Common myeloid progenitor, CD34-positive (primary cell): Measurements from ENCODE around the gene GRK7.

Source experiments
- CTCF ChIA-PET: fragments of 350-600 bp; sonication (Branson Sonifier 250); formaldehyde crosslinking; loops from one replicate; lab custom pipeline; 2021; ENCODE audit warnings: antibody characterized with exemption; lab: Charles Lee
- POLR2A ChIA-PET: fragments of 350-600 bp; sonication (Branson Sonifier 250); formaldehyde crosslinking; loops from one replicate; lab custom pipeline; 2021; ENCODE audit warnings: antibody characterized with exemption; lab: Charles Lee
- DNase-seq, 3 donors: peaks; one replicate each; pipeline versions ENCODE4 v3.0.0 to v3.0.0-alpha.2; 2013
- H3K27ac ChIP-seq, 2 experiments: 1 replicate in 1 of 2; 2 replicates in 1 of 2; pipeline ENCODE4 v1.7.0; 2013; ENCODE audit warnings: inconsistent platforms in 2 of 2, low read length in 2 of 2, mild to moderate bottlenecking in 2 of 2, low read depth in 1 of 2, moderate library complexity in 1 of 2; ENCODE audit not compliant: severe bottlenecking in 2 of 2, insufficient read depth in 1 of 2, poor library complexity in 1 of 2
- H3K27me3 ChIP-seq, 5 experiments: replicated peaks in 2 of 5; 1 replicate in 3 of 5; 2 replicates in 2 of 5; pipeline versions ENCODE4 v1.6.1 to v1.7.0; 2013; ENCODE audit warnings: low read length in 4 of 5, mild to moderate bottlenecking in 2 of 5, moderate library complexity in 2 of 5, inconsistent platforms in 1 of 5; ENCODE audit not compliant: insufficient read depth in 5 of 5, control insufficient read depth in 4 of 5
- H3K36me3 ChIP-seq, 4 experiments: 1 replicate in 2 of 4; 2 replicates in 2 of 4; pipeline versions ENCODE4 v1.6.1 to v1.7.0; 2013; ENCODE audit warnings: low read length in 3 of 4, control low read depth in 1 of 4, mild to moderate bottlenecking in 1 of 4; ENCODE audit not compliant: control insufficient read depth in 4 of 4, insufficient read depth in 4 of 4
- H3K4me1 ChIP-seq, 4 experiments: 1 replicate in 3 of 4; 2 replicates in 1 of 4; pipeline versions ENCODE4 v1.6.1 to v1.7.1; 2013; ENCODE audit warnings: low read length in 3 of 4, mild to moderate bottlenecking in 3 of 4, control low read depth in 1 of 4, inconsistent platforms in 1 of 4, moderate library complexity in 1 of 4; ENCODE audit not compliant: control insufficient read depth in 4 of 4, insufficient read depth in 4 of 4; ENCODE audit errors: control extremely low read depth in 1 of 4
- H3K4me3 ChIP-seq, 7 experiments: 1 replicate in 4 of 7; 2 replicates in 3 of 7; pipeline versions ENCODE4 v1.5.1 to v1.7.0; 2013; ENCODE audit warnings: mild to moderate bottlenecking in 7 of 7, low read length in 6 of 7, moderate library complexity in 6 of 7, inconsistent platforms in 2 of 7, low read depth in 2 of 7, control low read depth in 1 of 7; ENCODE audit not compliant: insufficient read depth in 4 of 7, control insufficient read depth in 1 of 7; ENCODE audit errors: extremely low read depth in 1 of 7
- H3K9me3 ChIP-seq, 5 experiments: 1 replicate in 4 of 5; 2 replicates in 1 of 5; pipeline versions ENCODE4 v1.6.1 to v1.7.1; 2013; ENCODE audit warnings: low read length in 4 of 5, mild to moderate bottlenecking in 2 of 5, inconsistent platforms in 1 of 5, low read depth in 1 of 5, moderate library complexity in 1 of 5; ENCODE audit not compliant: control insufficient read depth in 4 of 5, insufficient read depth in 2 of 5; ENCODE audit errors: control extremely low read depth in 1 of 5
- WGBS: methylation state at CpG from one replicate; pipeline ENCODE4 v1.1.5; 2013; ENCODE audit not compliant: insufficient coverage; 5-methylcytosine and 5-hydroxymethylcytosine counted together

The GRK7 gene

DNA sequence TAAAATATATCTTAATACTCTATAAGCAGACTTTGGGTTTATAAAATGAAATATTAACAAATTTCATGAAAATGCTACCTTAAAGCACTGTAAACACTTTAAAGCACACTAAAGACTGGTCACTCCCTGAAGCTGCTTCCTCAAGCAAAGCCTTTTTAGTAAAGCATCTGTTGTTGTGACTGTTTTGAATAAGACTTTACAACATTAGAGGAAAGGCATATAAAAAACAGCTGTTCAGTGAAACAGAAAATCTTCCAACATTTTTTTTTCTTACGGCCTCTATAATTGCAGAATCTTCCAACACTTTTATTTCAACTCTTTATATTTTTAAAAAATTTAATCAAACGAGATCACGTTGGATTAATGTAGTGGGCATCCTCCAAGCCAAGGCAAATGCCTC is 48.1 kb downstream of the GRK7 start:
- H3K4me3 ChIP-seq, result no peak overlapping the region
- H3K36me3 ChIP-seq, result no peaks in the 10 kb centered on the region
- peaks cover 0 to 7% (median 0%) of the 10 kb centered on the region in 5 experiments for H3K9me3 ChIP-seq
- H3K27me3 ChIP-seq, result no peaks in the 10 kb centered on the region
- no peak for DNase-seq
- no peak overlapping the region for H3K27ac ChIP-seq
- peaks cover 0 to 12% (median 4%) of the 10 kb centered on the region in 4 experiments for H3K4me1 ChIP-seq
- ChIA-PET POLR2A (no interaction called here), CTCF (no interaction called here)
- 96% methylated on average over 3 of the region's 3 CpGs for WGBS

DNA sequence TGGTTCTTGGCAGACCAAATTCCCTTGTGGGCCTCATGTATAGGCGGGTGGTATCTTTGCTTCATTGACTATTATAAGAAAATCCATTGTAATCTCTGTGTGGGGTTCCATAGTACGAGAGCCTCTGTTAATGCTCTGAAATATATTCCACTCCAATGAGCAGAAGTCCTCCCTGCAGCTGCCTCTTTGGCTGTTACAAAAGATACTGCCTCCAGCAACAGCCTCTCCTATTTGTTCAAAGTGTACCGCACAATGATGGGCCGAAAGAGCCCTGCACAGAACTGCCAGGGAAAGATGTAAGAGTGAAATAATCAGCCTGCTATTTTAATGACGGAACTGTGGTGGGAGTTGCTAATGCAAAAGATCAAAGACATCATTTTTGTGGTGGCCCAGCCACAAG is 48.9 kb downstream of the GRK7 start:
- Histone ChIP-seq H3K36me3 (no peaks in the 10 kb centered on the region), H3K27ac (no peak overlapping the region), H3K4me1 (peaks cover 0 to 17% (median 4%) of the 10 kb centered on the region in 4 experiments), H3K9me3 (peaks cover 0 to 7% (median 0%) of the 10 kb centered on the region in 5 experiments), H3K4me3 (no peak overlapping the region), H3K27me3 (no peaks in the 10 kb centered on the region)
- ChIA-PET POLR2A (no interaction called here), CTCF (interaction anchor here (1.5 kb wide), 1 partner anchor 10 kb away, joined by 3 read pairs; no protein-coding TSS in a partner anchor)
- 94% methylated on average over 4 of the region's 5 CpGs for WGBS
- DNase-seq, result no peak

DNA sequence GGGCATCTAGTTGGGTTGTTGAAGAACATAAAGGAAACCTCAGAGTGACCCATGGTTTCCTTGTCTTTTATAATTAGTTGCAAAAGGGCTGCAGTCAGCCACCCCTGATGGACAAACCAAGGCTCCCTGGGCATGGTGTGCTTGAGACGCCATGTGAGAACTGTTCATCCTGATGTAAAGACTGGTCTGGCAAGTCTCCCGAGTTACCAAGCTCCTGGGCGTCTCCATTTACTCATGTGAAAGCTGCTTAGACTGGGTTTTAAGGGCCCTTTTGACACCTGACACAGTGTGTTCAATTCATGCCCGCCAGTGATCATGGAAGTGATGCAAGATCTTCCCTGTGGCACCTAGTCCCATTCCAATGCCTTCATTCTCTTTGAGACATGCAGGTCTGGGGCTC is 49.4 kb downstream of the GRK7 start:
- Histone ChIP-seq H3K9me3 (peaks cover 0 to 7% (median 0%) of the 10 kb centered on the region in 5 experiments), H3K4me3 (no peak overlapping the region), H3K4me1 (peaks cover 0 to 17% (median 4%) of the 10 kb centered on the region in 4 experiments), H3K27ac (no peak overlapping the region), H3K27me3 (no peaks in the 10 kb centered on the region), H3K36me3 (no peaks in the 10 kb centered on the region)
- CTCF ChIA-PET, result interaction anchor here (1.5 kb wide), 1 partner anchor 10 kb away, joined by 3 read pairs; no protein-coding TSS in a partner anchor
- POLR2A ChIA-PET, result interaction anchor here (0.5 kb wide), 1 partner anchor 240 kb away, joined by 3 read pairs; no protein-coding TSS in a partner anchor
- 72% methylated on average over 4 of the region's 4 CpGs for WGBS
- DNase-seq, result no peak
